Panc1 (cell line): ENCODE results near the gene ART1. TPM values are rescaled to one million over a fixed set of nuclear protein-coding genes. Genes with fewer than 3 reads are reported as not detected.

Experiments used
- ATAC-seq: fragments of 200-7000 bp; cut with Tn5 transposase; 2 replicates; pipeline ENCODE4 v1.9.1; 2020; ENCODE audit warnings: mild to moderate bottlenecking, moderate library complexity
- BruUV-seq: library from RNA; stranded (reverse); fragments of 400-500 nt; replicated peaks from 2 replicates; lab custom pipeline; 2021; lab: Mats Ljungman, UMichigan
- CTCF ChIA-PET: fragments of 300-600 bp; sonication (Branson Sonifier 250); formaldehyde crosslinking; loops from one replicate; lab custom pipeline; 2022; ENCODE audit warnings: antibody characterized with exemption; lab: Charles Lee
- POLR2A ChIA-PET: fragments of 300-600 bp; sonication (Branson Sonifier 250); formaldehyde crosslinking; loops from one replicate; lab custom pipeline; 2022; ENCODE audit warnings: antibody characterized with exemption; lab: Charles Lee
- DNase-seq: peaks from one replicate; pipeline ENCODE4 v3.0.0-alpha.2; 2010; ENCODE audit warnings: low read depth, low spot score
- H3K27ac ChIP-seq: 2 replicates; pipeline ENCODE4 v1.5.1; 2011; ENCODE audit warnings: mild to moderate bottlenecking, low read length, inconsistent platforms
- H3K27me3 ChIP-seq: fragments of 200-500 bp; sonication (Bioruptor generic); 2 replicates; pipeline ENCODE4 v1.6.0; 2014; ENCODE audit warnings: low read length, inconsistent platforms; ENCODE audit not compliant: control insufficient read depth, insufficient read depth
- H3K36me3 ChIP-seq: fragments of 200-500 bp; sonication (Bioruptor generic); 2 replicates; pipeline ENCODE4 v1.5.1; 2014; ENCODE audit warnings: inconsistent platforms, mild to moderate bottlenecking, low read length, moderate library complexity; ENCODE audit not compliant: control insufficient read depth, insufficient read depth
- H3K4me1 ChIP-seq: 2 replicates; pipeline ENCODE4 v1.5.1; 2011; ENCODE audit warnings: inconsistent platforms, mild to moderate bottlenecking, low read length, moderate library complexity; ENCODE audit not compliant: control insufficient read depth, insufficient read depth
- H3K4me3 ChIP-seq, 2 experiments: 2 replicates each; pipeline ENCODE4 v1.5.1; 2011 to 2012; ENCODE audit warnings: low read depth in 2 of 2, low read length in 2 of 2, mild to moderate bottlenecking in 2 of 2, inconsistent platforms in 1 of 2, moderate library complexity in 1 of 2
- H3K9me3 ChIP-seq: fragments of 200-500 bp; sonication (Bioruptor generic); 2 replicates; pipeline ENCODE4 v1.5.1; 2014; ENCODE audit warnings: low read depth, mild to moderate bottlenecking, inconsistent platforms, low read length, moderate library complexity; ENCODE audit not compliant: control insufficient read depth, insufficient read depth
- POLR2AphosphoS5 ChIP-seq: IDR thresholded peaks from 2 replicates; pipeline ENCODE4 v1.6.1; 2012; ENCODE audit warnings: mild to moderate bottlenecking, low read depth, low read length, moderate library complexity
- SIN3A ChIP-seq: IDR thresholded peaks from 2 replicates; pipeline ENCODE4 v1.6.1; 2012; ENCODE audit warnings: low read depth, mild to moderate bottlenecking, low read length, moderate library complexity, borderline replicate concordance; ENCODE audit not compliant: insufficient read depth
- TCF7L2 ChIP-seq: IDR thresholded peaks from 2 replicates; pipeline ENCODE4 v1.6.1; 2011; ENCODE audit warnings: mild to moderate bottlenecking, low read depth, low read length, inconsistent platforms
- in situ Hi-C: cut with HindIII; loops from 2 replicates; pipeline ENCODE4 v1.10.0; 2016; ENCODE audit warnings: low sequenced_read_pairs, low pct_unique_long_range_greater_than_20kb
- intact Hi-C: fragments of 100-400 bp; cut with micrococcal nuclease; formaldehyde crosslinking; loops from one replicate; pipeline ENCODE4 v1.10.0; 2022; ENCODE audit not compliant: unreplicated experiment
- total RNA-seq: library from RNA; stranded (reverse); gene quantifications from one replicate; pipeline ENCODE4 v1.2.1, GENCODE V29; 2021; ENCODE audit not compliant: unreplicated experiment
- TF ChIP-seq, protein P1 (sequence below): fragments of 450-650 bp; IDR thresholded peaks from 2 replicates; pipeline ENCODE4 v1.5.1; 2017; ENCODE audit warnings: mild to moderate bottlenecking
- TF ChIP-seq, protein P2 (sequence below), 2 experiments: IDR thresholded peaks; 2 replicates each; pipeline ENCODE4 v1.6.1; 2011 to 2012; ENCODE audit warnings: low read depth in 2 of 2, control low read depth in 1 of 2, low read length in 1 of 2, mild to moderate bottlenecking in 1 of 2, moderate library complexity in 1 of 2; ENCODE audit not compliant: insufficient read depth in 1 of 2

ART1 gene
- total RNA-seq, 1 experiment from 2014 or later: not detected

DNA sequence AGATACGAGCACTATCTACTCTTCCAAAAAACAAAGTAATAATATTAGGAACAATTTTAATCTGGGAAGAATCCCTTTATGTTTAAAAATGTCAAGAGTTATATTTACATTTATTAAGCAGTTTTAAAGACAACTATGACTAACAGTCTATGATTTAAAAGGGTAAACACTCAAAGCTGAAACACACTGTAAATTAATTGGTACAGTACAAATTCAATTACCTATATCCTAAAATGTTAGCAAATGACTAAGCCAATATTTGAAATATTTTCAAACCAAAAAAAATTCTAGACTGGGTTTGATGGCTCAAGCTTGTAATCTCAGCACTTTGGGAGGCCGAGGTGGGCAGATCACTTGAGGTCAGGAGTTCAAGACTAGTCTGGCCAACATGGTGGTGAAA is 62.2 kb downstream of the ART1 start:
- POLR2A ChIA-PET: no interaction called here
- Histone ChIP-seq H3K4me3 (no peak overlapping the region), H3K36me3 (peaks cover 79% of the 10 kb centered on the region), H3K27ac (no peak overlapping the region), H3K27me3 (no peaks in the 10 kb centered on the region), H3K9me3 (no peaks in the 10 kb centered on the region), H3K4me1 (no peaks in the 10 kb centered on the region)
- intact Hi-C loops: no loop called here
- BruUV-seq: no TSS peak
- CTCF ChIA-PET: no interaction called here
- in situ Hi-C loops: no loop called here
- ATAC-seq: no peak
- TF ChIP-seq, protein P1, sequence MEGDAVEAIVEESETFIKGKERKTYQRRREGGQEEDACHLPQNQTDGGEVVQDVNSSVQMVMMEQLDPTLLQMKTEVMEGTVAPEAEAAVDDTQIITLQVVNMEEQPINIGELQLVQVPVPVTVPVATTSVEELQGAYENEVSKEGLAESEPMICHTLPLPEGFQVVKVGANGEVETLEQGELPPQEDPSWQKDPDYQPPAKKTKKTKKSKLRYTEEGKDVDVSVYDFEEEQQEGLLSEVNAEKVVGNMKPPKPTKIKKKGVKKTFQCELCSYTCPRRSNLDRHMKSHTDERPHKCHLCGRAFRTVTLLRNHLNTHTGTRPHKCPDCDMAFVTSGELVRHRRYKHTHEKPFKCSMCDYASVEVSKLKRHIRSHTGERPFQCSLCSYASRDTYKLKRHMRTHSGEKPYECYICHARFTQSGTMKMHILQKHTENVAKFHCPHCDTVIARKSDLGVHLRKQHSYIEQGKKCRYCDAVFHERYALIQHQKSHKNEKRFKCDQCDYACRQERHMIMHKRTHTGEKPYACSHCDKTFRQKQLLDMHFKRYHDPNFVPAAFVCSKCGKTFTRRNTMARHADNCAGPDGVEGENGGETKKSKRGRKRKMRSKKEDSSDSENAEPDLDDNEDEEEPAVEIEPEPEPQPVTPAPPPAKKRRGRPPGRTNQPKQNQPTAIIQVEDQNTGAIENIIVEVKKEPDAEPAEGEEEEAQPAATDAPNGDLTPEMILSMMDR: no peak
- TF ChIP-seq POLR2AphosphoS5: no peak
- TF ChIP-seq TCF7L2: no peak
- TF ChIP-seq SIN3A: no peak
- TF ChIP-seq, protein P2, sequence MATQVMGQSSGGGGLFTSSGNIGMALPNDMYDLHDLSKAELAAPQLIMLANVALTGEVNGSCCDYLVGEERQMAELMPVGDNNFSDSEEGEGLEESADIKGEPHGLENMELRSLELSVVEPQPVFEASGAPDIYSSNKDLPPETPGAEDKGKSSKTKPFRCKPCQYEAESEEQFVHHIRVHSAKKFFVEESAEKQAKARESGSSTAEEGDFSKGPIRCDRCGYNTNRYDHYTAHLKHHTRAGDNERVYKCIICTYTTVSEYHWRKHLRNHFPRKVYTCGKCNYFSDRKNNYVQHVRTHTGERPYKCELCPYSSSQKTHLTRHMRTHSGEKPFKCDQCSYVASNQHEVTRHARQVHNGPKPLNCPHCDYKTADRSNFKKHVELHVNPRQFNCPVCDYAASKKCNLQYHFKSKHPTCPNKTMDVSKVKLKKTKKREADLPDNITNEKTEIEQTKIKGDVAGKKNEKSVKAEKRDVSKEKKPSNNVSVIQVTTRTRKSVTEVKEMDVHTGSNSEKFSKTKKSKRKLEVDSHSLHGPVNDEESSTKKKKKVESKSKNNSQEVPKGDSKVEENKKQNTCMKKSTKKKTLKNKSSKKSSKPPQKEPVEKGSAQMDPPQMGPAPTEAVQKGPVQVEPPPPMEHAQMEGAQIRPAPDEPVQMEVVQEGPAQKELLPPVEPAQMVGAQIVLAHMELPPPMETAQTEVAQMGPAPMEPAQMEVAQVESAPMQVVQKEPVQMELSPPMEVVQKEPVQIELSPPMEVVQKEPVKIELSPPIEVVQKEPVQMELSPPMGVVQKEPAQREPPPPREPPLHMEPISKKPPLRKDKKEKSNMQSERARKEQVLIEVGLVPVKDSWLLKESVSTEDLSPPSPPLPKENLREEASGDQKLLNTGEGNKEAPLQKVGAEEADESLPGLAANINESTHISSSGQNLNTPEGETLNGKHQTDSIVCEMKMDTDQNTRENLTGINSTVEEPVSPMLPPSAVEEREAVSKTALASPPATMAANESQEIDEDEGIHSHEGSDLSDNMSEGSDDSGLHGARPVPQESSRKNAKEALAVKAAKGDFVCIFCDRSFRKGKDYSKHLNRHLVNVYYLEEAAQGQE (IDR thresholded peaks at IDR 0.05; ENCODE audit: insufficient read depth in 1 of 2, low read depth in 2 of 2, low read length in 1 of 2): no peak
- no peak for DNase-seq

DNA sequence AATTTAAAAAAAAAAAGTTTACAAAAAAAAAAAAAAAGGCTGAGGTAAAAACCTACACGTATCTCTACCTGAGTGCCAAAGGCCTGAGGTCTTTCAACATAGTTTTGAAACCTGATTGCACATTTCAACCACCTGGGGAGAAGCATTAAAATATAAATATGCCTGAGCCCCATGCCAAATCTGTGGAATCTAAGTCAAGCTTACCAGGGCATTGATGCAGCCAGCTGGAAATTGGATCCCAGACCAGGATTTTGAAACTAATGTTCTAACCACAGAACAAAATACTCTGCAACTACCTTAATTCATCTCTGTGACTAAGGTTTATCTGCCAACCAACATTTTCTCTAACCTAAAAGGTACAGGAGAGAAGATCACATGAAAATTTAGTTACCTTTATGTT is 65.0 kb downstream of the ART1 start:
- Histone ChIP-seq H3K27me3 (no peaks in the 10 kb centered on the region), H3K27ac (no peak overlapping the region), H3K4me3 (no peak overlapping the region), H3K4me1 (no peaks in the 10 kb centered on the region), H3K36me3 (peaks cover 79% of the 10 kb centered on the region), H3K9me3 (no peaks in the 10 kb centered on the region)
- POLR2A ChIA-PET: no interaction called here
- no peak for ATAC-seq
- TF ChIP-seq, protein P2 (IDR thresholded peaks at IDR 0.05; ENCODE audit: insufficient read depth in 1 of 2, low read depth in 2 of 2, low read length in 1 of 2): no peak
- TF ChIP-seq TCF7L2 (no peak), SIN3A (no peak), POLR2AphosphoS5 (no peak)
- TF ChIP-seq, protein P1: no peak
- DNase-seq: no peak
- BruUV-seq: no TSS peak
- CTCF ChIA-PET: interaction anchor here (1.1 kb wide), 1 partner anchor 15 kb away, joined by 3 read pairs; no protein-coding TSS in a partner anchor
- in situ Hi-C loops (loop anchor here (10.0 kb wide), 1 partner anchor 55 kb away; no protein-coding TSS in a partner anchor), intact Hi-C loops (loop anchor here (5.0 kb wide), 1 partner anchor 62 kb away; no protein-coding TSS in a partner anchor)
